ENCODE measurements around the gene NPC1L1.
"Not testable (repeated sequence)": the region's sequence is repeated elsewhere in the genome, so short reads cannot be mapped to it uniquely, and the experiment has no call there.

NPC1L1 gene

GRCh38 chr7:44555350-44555749 is 14.2 kb upstream of the NPC1L1 start:
- H3K27me3 ChIP-seq (ENCODE audit: insufficient read depth, poor library complexity, severe bottlenecking) = no peaks in the 10 kb centered on the region
- TF ChIP-seq GABPA (IDR thresholded peaks at IDR 0.05; ENCODE audit: low read depth) (no peak), POLR2AphosphoS5 (IDR thresholded peaks at IDR 0.05; ENCODE audit: low read depth) (no peak), SPI1 (IDR thresholded peaks at IDR 0.05; ENCODE audit: borderline replicate concordance, low read depth) (no peak), CTCF (IDR thresholded peaks at IDR 0.05; ENCODE audit: insufficient read depth, low read length) (no peak), REST (IDR thresholded peaks at IDR 0.05; ENCODE audit: insufficient replicate concordance, low read depth) (no peak)
- H3K27ac ChIP-seq (replicated peaks) = no peak overlapping the region
- H3K4me3 ChIP-seq (replicated peaks; ENCODE audit: insufficient read depth, low read length) = no peak overlapping the region
- DNase-seq (ENCODE audit: low read depth in 1 of 2, low spot score in 1 of 2) = no peak

- H3K4me3 ChIP-seq (replicated peaks; ENCODE audit: insufficient read depth, low read length); H3K27me3 ChIP-seq (ENCODE audit: insufficient read depth, poor library complexity, severe bottlenecking); DNase-seq (ENCODE audit: low read depth in 1 of 2, low spot score in 1 of 2); H3K27ac ChIP-seq (replicated peaks): not testable (repeated sequence)
Observed at GRCh38 chr7:44552473-44553005, 11.4 kb upstream of the NPC1L1 start.

- no peak for TF ChIP-seq CTCF (IDR thresholded peaks at IDR 0.05; ENCODE audit: insufficient read depth, low read length)
- TF ChIP-seq SPI1 (IDR thresholded peaks at IDR 0.05; ENCODE audit: borderline replicate concordance, low read depth) = no peak
- no peak for TF ChIP-seq GABPA (IDR thresholded peaks at IDR 0.05; ENCODE audit: low read depth)
- TF ChIP-seq POLR2AphosphoS5 (IDR thresholded peaks at IDR 0.05; ENCODE audit: low read depth) = no peak
- TF ChIP-seq REST (IDR thresholded peaks at IDR 0.05; ENCODE audit: insufficient replicate concordance, low read depth) = no peak
- Histone ChIP-seq H3K27ac (replicated peaks) (no peak overlapping the region), H3K4me3 (replicated peaks; ENCODE audit: insufficient read depth, low read length) (no peak overlapping the region), H3K27me3 (ENCODE audit: insufficient read depth, poor library complexity, severe bottlenecking) (no peaks in the 10 kb centered on the region)
- no peak for DNase-seq (ENCODE audit: low read depth in 1 of 2, low spot score in 1 of 2)
Observed at GRCh38 chr7:44549457-44549856, 8.3 kb upstream of the NPC1L1 start.

GRCh38 chr7:44548893-44549292 is 7.8 kb upstream of the NPC1L1 start:
- no peak overlapping the region for H3K4me3 ChIP-seq (replicated peaks; ENCODE audit: insufficient read depth, low read length)

More at GRCh38 chr7:44548893-44549292, 7.8 kb upstream of the NPC1L1 start:
- Histone ChIP-seq H3K27ac (replicated peaks) (no peak overlapping the region), H3K27me3 (ENCODE audit: insufficient read depth, poor library complexity, severe bottlenecking) (no peaks in the 10 kb centered on the region)
- TF ChIP-seq GABPA (IDR thresholded peaks at IDR 0.05; ENCODE audit: low read depth) = no peak
- TF ChIP-seq CTCF (IDR thresholded peaks at IDR 0.05; ENCODE audit: insufficient read depth, low read length) = no peak
- TF ChIP-seq SPI1 (IDR thresholded peaks at IDR 0.05; ENCODE audit: borderline replicate concordance, low read depth) = no peak
- TF ChIP-seq REST (IDR thresholded peaks at IDR 0.05; ENCODE audit: insufficient replicate concordance, low read depth) = no peak
- TF ChIP-seq POLR2AphosphoS5 (IDR thresholded peaks at IDR 0.05; ENCODE audit: low read depth) = no peak
- DNase-seq (ENCODE audit: low read depth in 1 of 2, low spot score in 1 of 2) = no peak
